Left lung (tissue), 10 donors: ENCODE results near the gene KCNE1. TPM values are rescaled to one million over a fixed set of nuclear protein-coding genes. Genes with fewer than 3 reads are reported as not detected.

Experiments used
- ATAC-seq: fragments of 200-7000 bp; cut with Tn5 transposase; one replicate; pipeline ENCODE4 v1.9.1; 2020; ENCODE audit warnings: moderate library complexity
- DNase-seq, 4 donors: peaks; one replicate each; pipeline ENCODE4 v3.0.0-alpha.2; 2013 to 2020
- H3K27ac ChIP-seq, 2 donors: fragments of 200-600 bp; sonication (generic) in 1 of 2; one replicate each; pipeline versions ENCODE4 v1.5.0 to v1.8.0; 2020 to 2021
- H3K27me3 ChIP-seq, 2 donors: fragments of 200-600 bp; sonication (generic) in 1 of 2; one replicate each; pipeline versions ENCODE4 v1.5.0 to v1.8.0; 2020 to 2021
- H3K36me3 ChIP-seq, 2 donors: fragments of 200-600 bp; sonication (generic) in 1 of 2; one replicate each; pipeline versions ENCODE4 v1.5.0 to v1.8.0; 2020 to 2021
- H3K4me1 ChIP-seq, 2 donors: fragments of 200-600 bp; one replicate each; pipeline ENCODE4 v1.8.0; 2021
- H3K4me3 ChIP-seq, 2 donors: fragments of 200-600 bp; sonication (generic) in 1 of 2; one replicate each; pipeline versions ENCODE4 v1.5.0 to v1.8.0; 2020 to 2021; ENCODE audit warnings: mild to moderate bottlenecking in 1 of 2
- H3K9me3 ChIP-seq, 2 donors: fragments of 200-600 bp; sonication (generic) in 1 of 2; one replicate each; pipeline versions ENCODE4 v1.5.0 to v1.8.0; 2020 to 2021
- intact Hi-C, 2 donors: fragments of 100-400 bp; cut with DNase I; formaldehyde crosslinking; loops; one replicate each; pipeline versions ENCODE4 v1.11.2 to v1.14.2; 2022
- polyA plus RNA-seq, 6 donors: library from polyadenylated mRNA; unstranded; fragments of 120-200 nt; gene quantifications; one replicate each; pipeline ENCODE4 v1.2.1, GENCODE V29; 2013; ENCODE audit not compliant: insufficient read length in 6 of 6
- total RNA-seq, 2 donors: library from RNA; stranded (reverse); fragmentation: NEBNext Ultra II Directional; extraction: Animal tissue kit (Norgen Biotek cat#: 25700); gene quantifications; one replicate each; pipeline ENCODE4 v1.2.1, GENCODE V29; 2021
- TF ChIP-seq, protein P1 (sequence below), 2 donors: fragments of 200-600 bp; sonication (generic) in 1 of 2; IDR thresholded peaks; one replicate each; pipeline versions ENCODE4 v1.5.0 to v1.8.0; 2021; ENCODE audit warnings: antibody characterized with exemption in 2 of 2
- donor health status: DM: no; HTN: yes; CAD: no.
- donor health status: DM: no; HTN: no; CAD: no.

Gene KCNE1
- total and polyA plus RNA-seq, 8 donors = 0.19 to 21.2 (median 2.2) TPM

DNA sequence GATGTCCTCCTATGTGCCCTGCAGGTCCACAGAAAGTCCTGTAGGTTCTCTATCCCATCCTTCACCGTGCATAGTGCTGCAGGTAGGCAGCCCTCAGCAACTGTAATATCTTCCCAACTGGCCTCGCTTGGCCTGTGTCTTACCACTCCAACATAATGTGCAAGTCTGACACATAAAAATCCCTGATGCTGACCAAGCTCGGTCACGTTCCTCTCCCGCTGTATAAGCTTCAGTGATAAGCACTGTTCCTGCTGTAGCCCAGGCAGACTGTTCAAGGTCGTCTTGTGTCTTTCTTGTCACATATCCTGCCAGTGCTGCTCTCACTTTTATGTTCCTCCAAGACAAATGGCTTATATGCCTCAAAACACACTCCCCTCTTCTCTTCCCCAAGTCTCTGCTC, 19.4 kb upstream of the KCNE1 start:
- H3K27me3 ChIP-seq = no peaks in the 10 kb centered on the region

DNA sequence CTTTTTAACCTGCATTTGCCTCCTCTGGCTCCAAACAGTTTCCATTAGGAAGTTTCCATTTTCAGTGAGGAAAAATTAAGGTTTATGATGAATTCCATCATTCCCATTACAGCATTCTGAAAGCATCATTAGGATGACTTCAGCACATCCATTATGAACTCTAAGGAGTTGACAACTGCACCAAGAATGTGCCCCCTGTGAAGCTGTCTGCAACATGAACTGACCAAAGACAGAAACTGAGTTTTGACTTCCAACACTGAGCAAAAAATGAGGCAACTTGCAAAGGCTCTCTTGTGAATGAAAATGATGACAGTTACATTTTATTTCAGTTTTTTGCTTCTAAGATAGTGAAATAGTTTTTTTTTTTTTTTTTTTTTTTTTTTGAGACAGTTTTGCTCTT, 18.3 kb upstream of the KCNE1 start:
- intact Hi-C loops = no loop called here
- Histone ChIP-seq H3K9me3 (no peaks in the 10 kb centered on the region), H3K4me1 (peaks cover 5 to 51% of the 10 kb centered on the region in 2 donors), H3K4me3 (no peak overlapping the region), H3K27me3 (no peaks in the 10 kb centered on the region), H3K27ac (no peak overlapping the region), H3K36me3 (no peaks in the 10 kb centered on the region)
- TF ChIP-seq, protein P1, sequence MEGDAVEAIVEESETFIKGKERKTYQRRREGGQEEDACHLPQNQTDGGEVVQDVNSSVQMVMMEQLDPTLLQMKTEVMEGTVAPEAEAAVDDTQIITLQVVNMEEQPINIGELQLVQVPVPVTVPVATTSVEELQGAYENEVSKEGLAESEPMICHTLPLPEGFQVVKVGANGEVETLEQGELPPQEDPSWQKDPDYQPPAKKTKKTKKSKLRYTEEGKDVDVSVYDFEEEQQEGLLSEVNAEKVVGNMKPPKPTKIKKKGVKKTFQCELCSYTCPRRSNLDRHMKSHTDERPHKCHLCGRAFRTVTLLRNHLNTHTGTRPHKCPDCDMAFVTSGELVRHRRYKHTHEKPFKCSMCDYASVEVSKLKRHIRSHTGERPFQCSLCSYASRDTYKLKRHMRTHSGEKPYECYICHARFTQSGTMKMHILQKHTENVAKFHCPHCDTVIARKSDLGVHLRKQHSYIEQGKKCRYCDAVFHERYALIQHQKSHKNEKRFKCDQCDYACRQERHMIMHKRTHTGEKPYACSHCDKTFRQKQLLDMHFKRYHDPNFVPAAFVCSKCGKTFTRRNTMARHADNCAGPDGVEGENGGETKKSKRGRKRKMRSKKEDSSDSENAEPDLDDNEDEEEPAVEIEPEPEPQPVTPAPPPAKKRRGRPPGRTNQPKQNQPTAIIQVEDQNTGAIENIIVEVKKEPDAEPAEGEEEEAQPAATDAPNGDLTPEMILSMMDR (IDR thresholded peaks at IDR 0.05) = no peak
- ATAC-seq = no peak
- DNase-seq = no peak

More for the DNA sequence above, 19.4 kb upstream of the KCNE1 start:
- H3K27ac ChIP-seq = no peak overlapping the region
- H3K9me3 ChIP-seq = no peaks in the 10 kb centered on the region
- H3K36me3 ChIP-seq = no peaks in the 10 kb centered on the region
- peaks cover 0 to 40% of the 10 kb centered on the region in 2 donors for H3K4me1 ChIP-seq
- intact Hi-C loops = no loop called here
- H3K4me3 ChIP-seq = no peak overlapping the region
- DNase-seq (no peak), ATAC-seq (no peak)
- TF ChIP-seq, protein P1 (IDR thresholded peaks at IDR 0.05) = no peak

DNA sequence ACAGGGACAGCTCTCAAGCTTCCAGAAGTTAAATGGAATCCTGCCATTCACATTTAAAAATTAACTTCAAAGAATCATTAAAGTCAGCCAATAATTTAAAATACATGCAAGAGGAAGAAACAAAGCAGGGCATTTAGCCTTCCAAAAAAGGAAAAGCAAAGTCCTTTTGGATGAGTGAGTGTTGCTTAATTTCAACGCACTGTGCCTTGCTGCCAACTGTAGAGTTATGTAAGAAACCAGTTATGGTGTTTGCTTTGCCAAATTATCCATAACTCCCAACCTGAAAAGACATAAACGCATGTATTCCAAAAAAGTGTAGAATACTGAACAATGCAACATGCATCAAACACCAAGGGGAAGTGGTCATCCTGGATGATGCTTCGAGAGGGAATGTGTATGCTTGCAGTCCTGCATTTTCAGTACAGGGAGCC, 16.1 kb upstream of the KCNE1 start:
- intact Hi-C loops = no loop called here
- TF ChIP-seq, protein P1 (IDR thresholded peaks at IDR 0.05) = no peak
- DNase-seq (no peak), ATAC-seq (peak; percentile 15)
- Histone ChIP-seq H3K27me3 (no peaks in the 10 kb centered on the region), H3K4me1 (peaks cover 17 to 47% of the 10 kb centered on the region in 2 donors), H3K36me3 (no peaks in the 10 kb centered on the region), H3K4me3 (no peak overlapping the region), H3K27ac (peak overlapping the region; percentile 89 to 98), H3K9me3 (no peaks in the 10 kb centered on the region)

DNA sequence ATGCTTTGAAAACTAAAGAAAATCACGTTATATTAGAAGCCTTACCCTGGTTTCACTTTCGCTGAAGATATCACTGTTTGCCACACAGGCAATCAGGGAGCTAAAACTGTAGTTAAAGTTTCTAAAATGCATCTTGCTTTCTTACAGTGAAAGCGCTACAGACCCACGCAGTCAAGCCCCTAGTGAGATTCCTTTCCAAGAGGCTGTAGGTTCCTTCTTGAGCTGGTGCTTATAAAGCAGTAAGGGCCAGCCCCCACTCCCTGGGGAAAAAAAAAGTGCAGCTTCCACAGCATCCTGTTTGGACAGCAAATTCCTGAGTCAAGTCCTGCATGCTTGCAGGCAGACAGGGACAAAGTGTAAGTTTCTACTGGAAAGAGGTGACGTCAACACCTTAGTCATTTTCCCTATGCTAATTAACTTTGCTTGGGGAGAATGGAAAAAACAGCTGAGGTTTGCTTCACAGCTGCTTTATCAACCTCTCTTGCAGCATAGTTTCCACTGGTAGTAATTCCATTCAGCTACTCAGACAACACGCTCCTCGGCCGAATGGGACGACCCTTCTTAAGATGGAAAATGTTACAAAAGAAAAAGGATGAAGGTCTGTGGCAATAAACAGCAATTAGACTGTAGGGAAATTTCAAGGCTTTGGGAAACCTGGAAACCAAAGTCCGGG, 14.7 kb upstream of the KCNE1 start:
- intact Hi-C loops = no loop called here
- no peaks in the 10 kb centered on the region for H3K9me3 ChIP-seq
- DNase-seq (peak in 3 of 4 donors; percentile 79 to 92 (median 83)), ATAC-seq (peak; percentile 87)
- peak overlapping the region; percentile 89 to 98 for H3K27ac ChIP-seq
- H3K4me1 ChIP-seq = peaks cover 31 to 61% of the 10 kb centered on the region in 2 donors
- H3K36me3 ChIP-seq = no peaks in the 10 kb centered on the region
- TF ChIP-seq, protein P1 (IDR thresholded peaks at IDR 0.05) = no peak
- peak overlapping the region; percentile 23 to 39 for H3K4me3 ChIP-seq
- no peaks in the 10 kb centered on the region for H3K27me3 ChIP-seq

DNA sequence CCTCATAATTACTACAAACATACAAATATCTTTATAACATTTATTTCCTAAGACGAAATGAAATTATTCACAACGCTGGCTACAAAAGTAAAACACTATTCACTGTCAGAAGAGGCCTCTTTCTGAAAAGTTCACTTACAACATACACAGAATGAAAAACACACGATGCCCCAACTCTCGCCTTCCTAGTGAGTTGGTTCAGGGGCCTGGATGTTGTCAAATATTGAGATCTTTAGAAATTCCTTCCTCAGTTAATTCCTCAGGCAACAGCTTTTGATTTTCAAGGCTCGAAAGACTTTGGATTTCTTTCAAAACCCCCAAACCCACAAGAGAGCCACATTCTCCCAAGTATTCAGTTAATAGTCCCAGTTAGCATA, 14.2 kb upstream of the KCNE1 start:
- H3K9me3 ChIP-seq = no peaks in the 10 kb centered on the region
- intact Hi-C loops = no loop called here
- TF ChIP-seq, protein P1 (IDR thresholded peaks at IDR 0.05) = no peak
- H3K4me1 ChIP-seq = peaks cover 32 to 66% of the 10 kb centered on the region in 2 donors
- no peaks in the 10 kb centered on the region for H3K27me3 ChIP-seq
- peak in 1 of 4 donors; percentile 34 for DNase-seq
- peak overlapping the region; percentile 23 to 39 for H3K4me3 ChIP-seq
- ATAC-seq = peak; percentile 2
- H3K36me3 ChIP-seq = peaks cover 0 to 4% of the 10 kb centered on the region in 2 donors
- H3K27ac ChIP-seq = peak overlapping the region; percentile 89 to 98
